Measurements from ENCODE around the gene GABRG3. TPM values are rescaled to one million over a fixed set of nuclear protein-coding genes. Genes with fewer than 3 reads are reported as not detected.

The GABRG3 gene
- polyA plus RNA-seq, 1 donor = 2.1 TPM

- no peak for DNase-seq
Measured at GRCh38 chr15:27248251-27248650, 277.3 kb downstream of the GABRG3 start.

- DNase-seq = no peak
Measured at GRCh38 chr15:27249046-27249759, 278.2 kb downstream of the GABRG3 start.

GRCh38 chr15:27249760-27250109 is 278.8 kb downstream of the GABRG3 start:
- no peak for DNase-seq

GRCh38 chr15:27250223-27250622 is 279.2 kb downstream of the GABRG3 start:
- DNase-seq = peak; percentile 29

- DNase-seq = no peak
Measured at GRCh38 chr15:27254055-27254454, 283.1 kb downstream of the GABRG3 start.

- no peak for DNase-seq
Measured at GRCh38 chr15:27254801-27255200, 283.8 kb downstream of the GABRG3 start.

GRCh38 chr15:27256446-27256845 is 285.5 kb downstream of the GABRG3 start:
- DNase-seq = no peak

- DNase-seq = no peak
Measured at GRCh38 chr15:27258287-27258686, 287.3 kb downstream of the GABRG3 start.

- DNase-seq = no peak
Measured at GRCh38 chr15:27260523-27260922, 289.5 kb downstream of the GABRG3 start.

- DNase-seq = no peak
Measured at GRCh38 chr15:27268923-27269322, 297.9 kb downstream of the GABRG3 start.

- DNase-seq = no peak
Measured at GRCh38 chr15:27271258-27271657, 300.3 kb downstream of the GABRG3 start.

GRCh38 chr15:27272427-27272826 is 301.4 kb downstream of the GABRG3 start:
- DNase-seq = no peak

GRCh38 chr15:27273506-27273905 is 302.5 kb downstream of the GABRG3 start:
- no peak for DNase-seq

- peak; percentile 31 for DNase-seq
Measured at GRCh38 chr15:27278761-27279160, 307.8 kb downstream of the GABRG3 start.

GRCh38 chr15:27292641-27293040 is 321.7 kb downstream of the GABRG3 start:
- no peak for DNase-seq

- no peak for DNase-seq
Measured at GRCh38 chr15:27293607-27294006, 322.6 kb downstream of the GABRG3 start.

GRCh38 chr15:27317736-27318135 is 346.8 kb downstream of the GABRG3 start:
- no peak for DNase-seq

- DNase-seq = no peak
Measured at GRCh38 chr15:27323801-27324200, 352.8 kb downstream of the GABRG3 start.

- peak; percentile 25 for DNase-seq
Measured at GRCh38 chr15:27324886-27325615, 354.1 kb downstream of the GABRG3 start.

GRCh38 chr15:27327467-27328025 is 356.6 kb downstream of the GABRG3 start:
- DNase-seq = no peak

GRCh38 chr15:27328186-27328585 is 357.2 kb downstream of the GABRG3 start:
- no peak for DNase-seq

GRCh38 chr15:27328608-27329007 is 357.6 kb downstream of the GABRG3 start:
- no peak for DNase-seq

GRCh38 chr15:27330326-27330725 is 359.3 kb downstream of the GABRG3 start:
- DNase-seq = no peak

- no peak for DNase-seq
Measured at GRCh38 chr15:27336676-27337075, 365.7 kb downstream of the GABRG3 start.
